SK-MEL-5 (cell line): ENCODE results near the gene EML4. TPM values are rescaled to one million over a fixed set of nuclear protein-coding genes. Genes with fewer than 3 reads are reported as not detected.
A peak's percentile ranks its signal among the peaks of the same experiment; 100 is the strongest.

Source experiments
- DNase-seq: peaks from one replicate; pipeline ENCODE4 v3.0.0-alpha.2; 2016; ENCODE audit warnings: low read depth, low spot score
- in situ Hi-C: cut with HindIII; loops from 2 replicates; pipeline ENCODE4 v1.10.0; 2016; ENCODE audit warnings: low sequenced_read_pairs, high pct_unique_total_duplicates, low pct_unique_long_range_greater_than_20kb
- total RNA-seq: library from RNA; depleted of rRNA; stranded (reverse); fragments of >200 nt; shearing (Covaris generic); gene quantifications from 2 replicates; pipeline ENCODE4 v1.2.3, GENCODE V29; 2014

Gene EML4
- total RNA-seq, 1 experiment from 2014 or later = 78.4 TPM

DNA sequence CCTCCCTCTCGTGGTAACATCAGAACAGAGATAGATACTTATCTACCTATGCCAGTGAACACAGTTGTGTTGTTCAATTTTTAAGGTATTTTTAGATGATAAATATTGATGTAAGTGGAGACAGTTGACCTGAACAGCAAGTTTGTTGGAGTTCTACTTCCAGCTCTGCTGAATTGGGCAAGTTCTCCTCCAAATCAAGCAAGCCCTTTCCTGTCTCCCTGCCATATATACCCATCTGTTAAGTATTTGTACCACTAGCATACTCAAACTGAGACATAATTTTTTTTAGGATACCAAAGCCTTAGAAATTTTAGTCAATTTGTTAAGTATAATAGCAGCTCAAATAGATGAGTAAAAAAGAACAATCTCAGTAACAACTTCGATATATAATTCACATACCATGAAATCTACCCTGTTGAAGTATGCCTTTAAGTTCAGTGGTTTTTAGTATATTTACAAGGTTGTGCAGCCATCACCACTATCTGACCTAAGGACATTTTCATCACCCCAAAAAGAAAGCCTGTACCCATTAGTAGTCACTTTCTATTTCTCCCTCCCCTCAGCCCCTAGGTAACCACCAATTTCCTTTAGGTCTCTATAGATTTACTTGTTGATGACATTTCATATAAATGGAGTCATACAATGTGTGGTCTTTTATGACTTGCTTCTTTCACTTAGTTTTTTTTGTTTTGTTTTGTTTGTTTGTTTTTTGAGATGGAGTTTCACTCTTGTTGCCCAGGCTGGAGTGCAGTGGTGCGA, 130.0 kb downstream of the EML4 start:
- no peak for DNase-seq
- in situ Hi-C loops = no loop called here

DNA sequence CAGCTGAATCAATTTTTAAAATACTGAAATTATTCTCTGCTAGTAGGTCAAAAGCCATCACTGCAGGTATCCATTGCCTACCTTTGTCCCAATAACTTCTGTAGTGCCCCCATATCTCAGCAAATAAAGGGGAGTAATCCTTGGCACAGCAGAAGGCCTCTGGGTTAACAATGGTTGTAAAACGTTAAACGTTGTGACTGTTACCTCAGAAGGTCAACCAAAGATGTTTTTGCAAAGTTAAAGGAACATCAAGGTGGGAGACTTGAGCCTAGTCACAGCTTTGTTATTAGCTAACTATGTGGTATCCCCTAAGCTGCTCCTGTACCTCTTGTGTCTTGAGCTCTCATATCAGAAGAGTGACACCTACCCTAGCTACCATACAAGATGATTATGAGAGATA, 131.4 kb downstream of the EML4 start:
- no peak for DNase-seq
- in situ Hi-C loops = no loop called here

DNA sequence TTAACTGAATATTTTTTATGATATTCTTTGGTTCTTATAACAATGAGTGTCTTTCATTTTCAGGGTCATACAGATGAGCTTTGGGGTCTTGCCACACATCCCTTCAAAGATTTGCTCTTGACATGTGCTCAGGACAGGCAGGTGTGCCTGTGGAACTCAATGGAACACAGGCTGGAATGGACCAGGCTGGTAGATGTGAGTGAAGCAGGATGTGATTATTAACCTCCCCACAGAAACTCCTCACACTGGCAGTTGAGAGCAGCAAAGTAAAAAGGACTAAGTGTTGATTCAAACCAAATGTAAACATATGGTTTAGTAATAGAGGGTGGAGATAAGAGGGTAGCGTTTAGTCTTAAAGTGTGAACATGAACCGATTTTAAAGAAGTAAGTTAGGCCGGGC, 134.1 kb downstream of the EML4 start:
- DNase-seq = no peak
- in situ Hi-C loops = no loop called here

DNA sequence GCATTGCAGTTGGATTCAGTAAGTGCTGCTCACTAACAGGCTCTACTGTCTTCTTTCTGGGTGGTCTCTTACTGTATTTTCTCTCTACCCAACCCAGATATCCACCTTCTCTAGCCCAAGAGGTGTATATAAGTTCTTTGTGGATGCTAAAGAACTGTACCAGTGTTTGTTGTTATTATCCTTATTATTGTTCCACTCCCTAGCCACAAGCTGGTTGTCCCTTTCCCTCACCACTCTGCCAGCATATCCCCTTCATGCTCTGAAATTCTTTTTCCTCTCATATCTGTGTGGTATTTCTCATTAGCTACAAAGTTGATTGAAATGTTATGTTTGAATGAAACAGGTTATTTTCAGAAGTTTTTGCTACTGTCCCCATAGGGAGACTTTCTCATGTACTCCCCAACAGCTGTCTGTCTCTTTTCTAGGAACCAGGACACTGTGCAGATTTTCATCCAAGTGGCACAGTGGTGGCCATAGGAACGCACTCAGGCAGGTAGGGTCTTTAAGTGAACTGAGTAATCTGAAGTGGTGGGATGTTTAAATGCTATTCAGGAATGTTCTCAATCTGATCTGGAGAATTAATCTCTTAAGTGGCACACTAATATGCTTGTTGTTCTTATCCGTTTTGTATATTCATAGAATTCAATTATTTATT, 135.0 kb downstream of the EML4 start:
- in situ Hi-C loops = no loop called here
- no peak for DNase-seq

DNA sequence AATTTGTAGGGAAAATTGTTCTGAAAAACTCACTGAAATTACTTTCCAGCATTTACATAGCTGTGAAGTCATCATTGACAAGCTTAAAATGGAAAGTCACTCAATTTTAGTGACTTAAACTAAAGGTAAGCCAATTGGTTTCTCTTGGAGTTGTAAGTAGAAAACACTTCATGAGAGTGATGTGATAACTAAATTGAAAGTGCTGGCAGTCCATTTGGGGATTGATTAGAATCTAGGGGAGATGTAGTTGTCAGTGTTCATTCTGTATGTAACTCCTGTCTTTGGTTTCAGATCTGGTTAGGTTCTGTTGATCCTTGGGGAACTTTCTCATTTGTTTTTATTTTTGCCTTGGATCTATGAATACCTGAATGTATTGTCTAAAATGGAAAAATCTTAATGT, 138.0 kb downstream of the EML4 start:
- in situ Hi-C loops = no loop called here
- no peak for DNase-seq

DNA sequence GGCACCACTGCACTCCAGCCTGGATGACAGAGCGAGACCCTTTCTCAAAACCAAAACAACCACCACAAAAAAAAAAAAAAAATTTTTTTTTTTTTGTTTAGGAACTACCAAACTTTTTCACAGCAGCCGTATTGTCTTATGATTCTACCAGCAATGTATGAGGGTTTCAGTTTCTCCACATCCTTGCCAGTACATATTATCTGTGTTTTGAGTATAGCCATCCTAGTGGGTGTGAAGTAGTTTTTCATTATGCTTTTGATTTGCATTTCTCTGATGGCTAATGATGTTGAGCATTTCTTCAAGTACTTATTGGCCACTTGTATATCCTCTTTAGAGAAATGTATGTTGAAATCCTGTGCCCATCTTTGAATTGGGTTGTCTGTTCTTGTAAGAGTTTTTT, 140.2 kb downstream of the EML4 start:
- no peak for DNase-seq
- in situ Hi-C loops = no loop called here

DNA sequence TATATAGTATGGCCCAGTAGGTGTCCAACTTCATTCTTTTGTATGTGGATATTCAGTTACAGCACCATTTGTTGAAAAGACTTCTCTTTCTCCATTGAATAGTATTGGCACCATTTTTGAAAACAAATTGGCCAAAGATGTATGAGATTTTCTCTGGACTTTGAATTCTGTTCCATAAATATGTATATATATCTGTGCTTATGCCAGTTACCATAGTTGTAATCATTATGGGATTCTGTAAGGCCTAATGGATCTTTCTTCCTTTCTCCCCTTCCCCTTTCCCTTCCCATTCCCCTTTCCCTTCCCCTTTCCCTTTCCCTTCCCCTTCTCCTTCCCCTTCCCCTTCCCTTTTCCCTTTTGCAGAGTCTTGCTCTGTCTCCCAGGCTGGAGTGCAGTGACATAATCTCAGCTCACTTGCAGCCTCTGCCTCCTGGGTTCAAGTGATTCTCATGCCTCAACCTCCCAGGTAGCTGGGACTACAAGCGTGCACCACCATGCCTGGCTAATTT, 140.9 kb downstream of the EML4 start:
- DNase-seq = no peak
- in situ Hi-C loops = no loop called here

DNA sequence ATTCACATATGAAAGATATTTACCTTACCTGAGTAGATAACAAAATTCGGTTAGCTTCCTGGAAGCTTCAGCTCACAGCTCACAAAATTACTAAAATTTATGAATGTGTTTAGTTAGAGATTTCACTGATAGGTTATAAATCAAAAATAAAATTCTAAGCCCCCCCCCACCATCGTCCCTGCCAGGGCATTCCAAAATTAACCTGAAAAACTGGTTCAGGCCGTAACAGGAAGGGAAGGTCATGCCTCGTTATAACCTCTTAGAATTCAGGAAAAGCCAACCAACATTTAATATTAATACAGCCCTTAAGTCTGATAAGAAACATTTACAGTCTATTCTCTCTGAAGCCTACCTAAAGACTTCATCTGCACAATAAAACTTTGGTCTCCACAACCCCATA, 143.0 kb downstream of the EML4 start:
- in situ Hi-C loops = no loop called here
- DNase-seq = no peak

DNA sequence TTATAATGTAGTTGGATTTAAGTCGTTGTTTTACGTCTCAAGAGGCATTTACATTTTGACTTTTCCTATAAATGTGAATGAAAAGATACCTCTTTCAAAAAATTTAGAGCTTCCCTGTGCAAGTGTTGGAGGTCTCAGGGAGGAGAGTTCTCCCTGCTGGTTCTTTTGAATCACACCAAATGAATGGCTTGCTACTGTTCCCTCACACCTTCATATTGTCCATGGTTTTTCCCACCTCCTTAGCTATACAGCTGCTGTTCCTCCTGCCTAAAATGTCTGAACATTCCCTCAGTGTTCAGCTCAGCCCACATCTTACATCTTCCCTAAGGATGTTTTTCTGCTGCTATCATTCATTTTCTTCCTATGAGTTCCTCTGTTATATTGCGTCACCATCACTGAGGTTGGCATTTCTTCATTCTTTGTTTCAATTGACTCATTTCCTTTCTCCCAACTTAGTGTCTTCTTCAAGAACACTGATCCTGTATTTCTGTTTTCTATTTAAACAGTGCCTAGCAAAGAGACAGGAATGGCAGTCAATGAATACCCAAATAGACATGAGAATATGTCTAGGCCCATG, 145.8 kb downstream of the EML4 start:
- in situ Hi-C loops = no loop called here
- peak; percentile 42 for DNase-seq

DNA sequence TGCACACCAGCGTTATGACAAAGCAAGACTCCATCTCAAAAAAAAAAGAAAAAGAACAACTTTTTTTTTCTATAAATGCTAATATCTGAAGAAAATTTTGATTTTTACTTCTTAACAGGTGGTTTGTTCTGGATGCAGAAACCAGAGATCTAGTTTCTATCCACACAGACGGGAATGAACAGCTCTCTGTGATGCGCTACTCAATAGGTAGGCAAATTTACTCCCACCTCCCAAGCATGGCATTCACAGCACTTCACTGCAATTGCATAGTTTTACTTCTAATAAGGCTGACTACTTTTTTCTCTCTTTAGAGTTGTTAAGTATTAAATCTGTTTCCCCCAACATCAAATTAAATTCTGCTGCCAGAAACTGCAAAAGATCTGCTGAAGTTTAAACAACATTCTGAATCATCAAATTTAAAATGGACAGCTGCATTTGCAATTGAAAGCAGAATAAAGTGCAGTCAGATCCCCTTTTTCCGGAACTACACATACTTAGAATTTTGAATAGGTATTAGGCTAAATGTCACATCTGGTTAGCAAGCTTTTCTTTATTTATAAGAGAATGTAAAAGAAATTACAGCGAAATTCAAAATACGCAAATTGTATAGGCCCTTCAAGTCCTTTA, 146.8 kb downstream of the EML4 start:
- in situ Hi-C loops = no loop called here
- DNase-seq = no peak

DNA sequence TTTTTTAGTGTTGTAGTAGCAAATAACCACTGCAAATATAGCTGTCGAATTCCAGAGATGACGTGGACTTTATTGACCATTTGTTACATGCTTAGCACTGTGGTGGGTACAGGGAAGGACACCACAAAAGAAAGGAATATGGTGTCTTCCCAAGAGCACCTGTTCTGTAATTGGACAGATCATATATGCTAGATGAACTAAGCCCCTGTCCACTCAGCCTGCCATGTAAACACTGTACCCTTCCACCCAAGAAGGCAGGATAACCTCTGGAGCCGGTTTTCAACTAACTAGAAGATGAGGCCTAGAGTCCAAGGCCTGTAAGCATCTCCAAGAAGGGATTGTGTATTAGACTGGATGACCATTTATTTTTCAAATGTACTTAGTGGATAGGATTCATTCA, 147.8 kb downstream of the EML4 start:
- in situ Hi-C loops = no loop called here
- DNase-seq = no peak

DNA sequence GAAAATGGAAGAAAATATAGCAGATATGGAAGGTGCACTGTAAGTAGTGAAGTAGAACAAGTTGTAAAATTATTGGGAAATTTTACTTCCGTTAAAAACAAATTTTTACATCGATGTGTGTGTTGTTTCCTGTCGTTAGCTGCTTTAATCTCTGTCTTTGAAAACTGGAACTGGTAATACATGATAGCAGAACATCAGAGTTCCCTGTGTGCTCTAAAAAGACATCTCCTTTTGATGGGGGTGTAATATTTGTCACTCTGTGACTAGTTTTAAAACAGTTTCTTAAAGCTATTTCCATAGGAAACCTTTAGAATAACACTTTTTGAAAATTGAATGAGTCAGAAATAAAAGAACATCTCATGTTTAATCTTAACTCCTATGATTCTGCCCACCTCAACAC, 148.3 kb downstream of the EML4 start:
- DNase-seq = no peak
- in situ Hi-C loops = no loop called here

DNA sequence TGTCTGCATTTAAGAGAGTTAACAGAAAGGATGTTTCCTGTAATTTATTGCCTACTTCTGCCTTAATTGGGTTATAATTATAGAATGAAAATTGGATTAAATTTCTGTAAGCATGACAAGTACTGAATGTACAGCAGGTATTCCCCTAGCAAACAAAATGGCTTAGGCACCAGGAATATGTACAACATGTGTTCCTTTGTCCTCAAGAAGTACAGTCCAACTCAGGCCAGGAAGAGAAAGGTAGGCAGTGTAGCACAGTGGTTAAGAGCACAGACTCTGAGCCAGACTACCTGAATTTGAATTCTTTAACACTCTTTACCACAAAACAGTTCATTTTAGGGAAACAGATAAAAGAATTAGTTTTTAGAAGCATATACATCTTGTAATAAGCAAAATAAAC, 148.8 kb downstream of the EML4 start:
- no peak for DNase-seq
- in situ Hi-C loops = no loop called here

DNA sequence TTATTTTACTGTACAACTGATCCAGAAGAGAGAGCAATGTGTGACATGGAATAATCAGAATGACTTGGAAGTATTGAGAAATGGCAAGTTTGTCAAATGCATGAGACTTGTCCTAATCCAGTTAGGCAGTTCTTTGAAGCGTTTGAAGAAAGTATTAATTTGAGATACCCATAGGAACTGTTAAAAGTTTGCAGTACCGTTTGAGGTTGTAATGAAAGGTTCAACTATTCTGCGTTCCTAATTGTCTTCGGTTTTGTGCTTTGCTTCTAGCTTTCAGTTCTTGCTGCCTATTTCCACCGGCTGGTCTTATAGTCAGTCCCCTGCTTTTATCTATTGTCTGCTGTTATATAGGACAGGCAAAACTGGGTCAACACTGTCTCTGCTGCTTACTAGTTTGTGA, 150.1 kb downstream of the EML4 start:
- in situ Hi-C loops = no loop called here
- DNase-seq = no peak

DNA sequence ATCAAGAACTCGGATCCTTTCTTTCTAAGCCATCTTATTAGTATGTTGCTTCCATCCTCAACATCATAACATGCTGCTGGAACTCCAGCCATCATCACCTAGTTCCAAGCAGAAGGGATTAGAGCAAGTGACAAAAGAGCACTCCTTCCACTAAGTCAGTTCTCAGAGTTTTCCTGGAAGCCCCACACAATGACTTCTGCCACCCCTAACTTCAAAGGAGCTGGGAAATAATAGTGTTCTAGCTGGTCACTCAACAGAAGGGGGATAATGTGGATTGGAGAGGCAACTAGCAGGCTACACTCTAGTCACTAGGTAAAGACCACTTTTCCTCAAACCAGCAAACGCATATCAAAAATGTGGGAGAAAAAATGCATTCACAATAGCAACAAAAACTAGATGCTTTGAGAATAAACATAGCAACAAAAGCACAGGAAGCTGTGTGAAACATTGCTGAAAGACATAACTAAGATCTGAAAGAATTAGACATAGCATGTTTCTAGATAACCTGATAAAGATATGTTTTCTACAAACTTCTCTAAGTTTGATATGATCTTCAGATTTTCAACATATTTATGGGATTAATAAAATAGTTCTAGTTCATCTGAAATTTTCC, 152.4 kb downstream of the EML4 start:
- in situ Hi-C loops = no loop called here
- DNase-seq = no peak

DNA sequence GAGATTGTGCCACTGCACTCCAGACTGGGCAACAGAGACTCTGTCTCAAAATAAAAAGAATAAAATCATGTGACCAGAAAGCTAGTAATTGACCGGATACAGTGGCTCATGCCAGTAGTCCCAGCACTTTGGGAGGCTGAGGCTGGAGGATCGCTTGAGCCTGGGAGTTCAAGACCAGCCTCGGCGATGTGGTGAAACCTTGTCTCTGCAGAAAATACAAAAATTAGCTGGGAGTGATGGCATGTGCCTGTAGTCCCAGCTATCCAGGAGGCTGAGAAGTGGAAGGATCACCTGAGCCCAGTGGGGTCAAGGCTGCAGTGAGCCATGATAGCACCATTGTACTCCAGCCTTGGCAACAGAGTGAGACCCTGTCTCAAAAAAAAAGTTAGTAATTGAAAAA, 155.1 kb downstream of the EML4 start:
- in situ Hi-C loops = no loop called here
- no peak for DNase-seq

DNA sequence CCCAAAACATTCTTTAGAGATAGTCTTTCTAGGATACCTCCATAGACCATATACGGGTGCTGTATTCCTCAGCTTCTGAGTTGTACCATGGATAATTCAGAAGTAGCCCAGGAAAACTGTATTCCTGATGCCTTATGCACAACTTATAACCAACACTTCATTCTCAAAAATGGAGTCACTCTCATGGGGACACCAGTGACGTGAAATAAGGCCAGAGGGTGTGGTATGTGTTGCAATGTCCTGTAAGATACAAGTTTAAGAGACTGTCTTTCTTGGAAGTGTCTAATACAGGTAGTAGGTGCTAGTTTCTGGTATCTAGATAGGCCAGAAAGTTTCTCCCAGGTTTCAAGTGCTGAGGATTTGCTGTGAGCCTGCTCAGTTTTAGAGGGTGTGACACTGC, 155.8 kb downstream of the EML4 start:
- DNase-seq = no peak
- in situ Hi-C loops = no loop called here

DNA sequence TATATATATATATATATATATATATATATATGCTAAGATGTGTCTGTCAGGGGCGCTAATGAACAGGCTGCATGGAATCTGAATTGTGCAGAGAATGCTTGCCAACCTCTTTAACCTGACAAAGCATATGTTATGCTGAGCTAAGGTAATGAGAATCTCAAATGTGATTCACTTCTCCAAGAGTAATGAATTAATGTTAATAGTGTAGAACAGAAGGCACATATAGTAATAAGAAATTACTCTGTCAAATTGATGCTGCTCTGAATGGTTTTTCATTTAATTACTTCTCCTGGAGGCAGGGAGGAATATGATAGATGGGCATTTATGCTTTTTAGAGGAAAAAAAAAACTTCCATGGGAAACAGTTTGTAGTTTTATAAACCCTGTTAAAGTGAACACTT, 156.5 kb downstream of the EML4 start:
- in situ Hi-C loops = no loop called here

More for the DNA sequence above, 156.5 kb downstream of the EML4 start:
- DNase-seq = no peak
